NCI-H2081 treated with DMSO at 0.1 percent for 48 hours (cell line): Measurements from ENCODE around the gene CNTNAP3B.
"Not testable (repeated sequence)": the region's sequence is repeated elsewhere in the genome, so short reads cannot be mapped to it uniquely, and the experiment has no call there.

Source experiments
- DNase-seq: peaks from one replicate; lab custom pipeline; 2025; lab: John Stamatoyannopoulos, UW

CNTNAP3B gene

DNA sequence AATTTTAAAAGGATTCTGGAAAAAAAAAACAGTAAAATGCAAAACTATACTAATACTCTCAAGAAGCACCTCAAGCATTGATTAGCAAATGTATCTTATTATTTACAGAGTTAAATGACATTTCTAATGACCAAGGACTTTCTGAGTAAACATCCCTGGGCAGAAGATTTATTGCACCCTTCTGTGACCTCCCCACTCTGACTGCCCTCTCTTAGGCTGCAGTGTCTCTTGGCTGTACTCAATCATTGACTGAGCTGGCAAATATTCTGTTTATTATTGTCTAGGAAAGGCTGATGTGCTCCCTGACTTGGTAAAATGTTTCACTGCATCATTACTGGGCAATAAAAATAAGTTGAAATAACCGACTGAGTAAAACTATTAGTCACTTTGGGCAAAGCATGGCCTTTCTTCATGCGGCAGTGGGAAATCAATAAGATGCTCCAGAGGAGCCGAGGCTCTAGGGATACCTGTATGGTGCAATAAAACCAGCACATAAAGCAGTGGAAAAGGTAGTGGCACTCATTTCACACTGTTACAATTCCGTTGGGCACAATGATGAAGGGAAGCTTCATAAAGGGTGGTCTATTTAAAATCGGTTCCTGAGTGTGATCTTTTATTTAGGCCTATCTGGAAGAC lies 151.1 kb downstream of the CNTNAP3B start:
- not testable (repeated sequence) for DNase-seq

DNA sequence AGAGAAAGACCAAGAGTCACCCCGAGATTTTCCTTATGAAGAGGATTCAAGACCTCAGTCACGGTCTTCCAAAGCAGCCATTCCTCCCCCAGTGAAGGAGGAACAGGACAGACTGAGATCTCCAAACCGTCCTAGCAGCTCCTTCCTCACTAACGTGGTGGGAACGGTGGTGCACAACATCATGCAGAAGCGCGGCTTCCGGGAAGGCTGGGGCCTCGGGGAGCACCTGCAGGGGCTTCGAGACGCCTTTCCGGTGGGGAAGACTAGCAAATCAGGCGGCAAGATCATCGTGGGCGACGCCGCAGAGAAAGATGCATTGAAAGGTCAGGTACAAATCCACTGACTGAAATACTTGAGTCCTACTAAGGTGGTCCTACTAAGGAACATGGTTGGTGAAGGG lies 154.3 kb downstream of the CNTNAP3B start:
- DNase-seq, result not testable (repeated sequence)

DNA sequence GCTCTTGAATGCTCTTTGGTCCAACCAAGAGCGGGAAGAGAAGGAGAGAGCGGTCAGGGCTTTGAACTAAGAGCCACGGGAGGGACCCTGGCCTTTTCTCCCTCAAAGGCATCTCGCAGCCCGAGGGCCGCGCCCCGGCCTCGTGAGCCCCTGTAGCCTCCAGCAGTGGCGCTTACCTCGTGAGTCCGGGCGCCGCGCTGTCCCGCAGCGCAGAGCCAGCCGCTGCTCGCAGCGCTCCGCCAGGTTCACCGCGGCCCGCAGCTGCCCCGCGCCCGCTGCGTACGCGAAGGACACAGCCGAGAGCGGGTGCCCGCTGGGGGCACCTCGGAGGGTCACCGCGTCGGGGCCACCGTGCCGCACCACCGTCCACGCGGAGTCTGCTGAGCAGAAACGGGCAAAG lies 176.2 kb downstream of the CNTNAP3B start:
- not testable (repeated sequence) for DNase-seq

DNA sequence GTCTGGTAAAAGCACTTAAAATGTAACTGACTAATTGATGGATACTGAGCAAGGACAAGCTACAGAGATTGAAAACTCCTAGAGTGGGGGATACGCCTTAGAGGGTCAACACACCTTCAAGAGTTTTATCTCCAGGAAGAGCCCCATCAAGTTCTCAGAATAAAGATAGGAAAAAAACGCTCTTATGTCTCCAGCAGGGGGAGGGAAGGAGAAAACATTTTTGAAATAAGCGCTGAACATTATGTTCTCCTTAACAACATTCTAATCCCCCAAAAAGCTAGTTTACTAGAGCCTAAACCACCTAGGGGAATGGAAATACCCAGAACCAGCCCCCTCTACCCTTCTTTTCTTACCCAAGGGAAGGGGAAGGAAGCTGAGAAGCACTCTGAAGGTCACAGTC lies 187.5 kb downstream of the CNTNAP3B start:
- DNase-seq, result not testable (repeated sequence)

DNA sequence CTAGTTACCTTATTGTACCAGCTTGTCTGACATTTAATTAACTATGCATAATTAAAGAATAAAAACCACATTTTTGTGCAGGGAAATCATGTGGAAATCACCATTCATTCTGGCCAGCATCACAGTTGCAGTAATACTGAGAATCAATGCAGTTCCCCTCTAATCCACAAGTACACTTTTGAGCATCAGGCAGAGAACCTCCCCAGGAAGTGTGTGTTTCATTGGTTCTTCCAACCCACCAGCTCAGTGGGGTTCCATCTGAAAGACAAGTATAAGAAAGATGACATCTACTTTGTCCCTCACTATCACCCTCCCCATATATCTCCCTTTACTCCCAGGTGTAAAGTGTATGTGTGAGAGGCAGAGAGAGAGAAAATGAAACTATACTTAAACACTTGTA lies 191.1 kb downstream of the CNTNAP3B start:
- not testable (repeated sequence) for DNase-seq

DNA sequence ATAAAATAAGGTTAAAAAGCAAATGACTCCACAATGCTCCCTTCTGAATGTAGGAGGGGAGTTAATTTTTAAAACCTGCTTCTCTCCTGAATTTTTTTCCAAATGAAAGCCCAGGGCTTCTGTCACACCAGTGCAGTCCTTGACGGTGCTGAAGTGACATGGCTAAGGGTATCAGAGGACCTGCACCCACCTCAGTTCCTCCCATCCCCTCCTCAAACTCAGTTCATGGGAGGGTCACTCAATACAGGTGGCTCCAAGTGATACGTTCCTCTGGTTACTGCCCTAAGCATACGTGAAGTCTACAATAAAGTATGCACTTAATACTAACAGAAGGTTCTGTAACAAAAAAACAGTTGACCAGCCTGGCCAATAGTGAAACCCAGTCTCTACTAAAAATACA lies 193.5 kb downstream of the CNTNAP3B start:
- DNase-seq, result not testable (repeated sequence)

DNA sequence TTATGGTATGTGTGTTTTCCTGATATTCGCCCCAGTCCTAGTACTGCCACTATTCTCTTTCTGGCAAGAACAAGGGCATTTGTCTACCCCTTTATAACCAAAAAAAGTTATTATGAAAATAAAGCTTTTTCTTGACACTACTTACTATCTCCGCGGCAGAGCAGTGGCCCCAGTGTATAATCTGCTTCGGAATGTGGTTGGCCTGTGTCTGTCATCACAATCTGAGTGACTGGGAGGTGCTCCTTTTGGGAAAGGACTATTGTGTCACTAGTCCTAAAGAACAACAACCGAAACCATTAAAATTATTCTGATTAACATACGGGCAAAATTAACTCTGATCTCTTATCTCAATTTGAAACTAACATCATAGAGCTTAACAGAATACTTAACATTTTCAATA lies 200.1 kb downstream of the CNTNAP3B start:
- not testable (repeated sequence) for DNase-seq

DNA sequence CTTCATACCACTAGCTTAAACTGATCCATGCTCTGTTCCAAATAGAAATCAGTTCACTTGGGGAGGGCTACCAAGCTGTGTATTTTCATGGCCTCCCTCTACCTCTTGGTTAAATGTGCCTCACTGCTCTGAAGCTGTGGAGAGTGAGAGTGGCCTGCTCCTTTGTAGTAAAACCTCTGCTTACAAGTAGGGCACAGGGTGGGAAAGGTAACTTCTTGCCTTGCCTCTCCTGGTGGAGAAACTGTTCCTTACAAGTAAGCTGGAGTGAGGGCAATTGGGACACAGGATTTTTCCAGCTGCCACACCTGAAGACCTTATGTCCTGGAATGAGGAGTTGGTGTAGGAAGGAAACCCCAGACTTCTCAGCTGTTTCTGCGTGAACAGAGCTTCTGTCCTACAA lies 211.9 kb downstream of the CNTNAP3B start:
- not testable (repeated sequence) for DNase-seq

DNA sequence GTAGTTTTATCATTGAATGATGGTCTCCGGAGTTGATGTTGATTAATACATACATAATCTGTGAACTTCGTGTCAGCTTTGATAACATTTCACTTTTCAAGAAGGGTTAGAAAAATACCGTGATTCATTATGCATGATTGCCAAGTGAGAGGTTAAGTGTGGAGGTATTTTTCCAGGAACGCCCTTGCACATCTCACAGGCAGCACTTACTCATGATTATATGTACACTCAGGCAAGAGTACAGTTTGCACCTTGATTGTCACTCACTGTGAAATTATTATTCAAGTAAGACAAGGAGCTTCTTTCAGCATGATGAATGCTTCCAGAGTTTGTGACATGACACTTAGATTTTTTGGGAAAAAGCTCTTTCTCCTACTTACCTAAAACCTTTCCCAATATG lies 223.7 kb downstream of the CNTNAP3B start:
- DNase-seq, result not testable (repeated sequence)

DNA sequence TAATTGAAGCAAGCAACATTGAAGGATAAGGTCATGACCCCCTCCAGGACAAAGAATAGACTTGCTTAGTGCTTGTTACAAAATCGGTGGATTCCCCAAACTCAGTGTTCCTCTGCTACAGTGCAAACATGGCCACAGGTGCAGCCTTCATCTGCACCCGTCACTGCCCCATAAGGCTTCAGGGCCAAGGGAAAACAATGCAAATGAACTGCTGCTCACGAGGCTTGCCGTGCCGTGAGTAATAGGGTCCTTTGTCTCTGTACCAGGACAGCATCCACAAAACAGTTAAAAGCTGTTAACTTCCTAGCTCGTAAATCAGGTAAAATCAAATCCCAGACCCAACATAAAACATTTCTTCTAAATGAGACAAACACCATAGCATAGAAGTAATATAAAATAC lies 226.5 kb downstream of the CNTNAP3B start:
- DNase-seq, result not testable (repeated sequence)

DNA sequence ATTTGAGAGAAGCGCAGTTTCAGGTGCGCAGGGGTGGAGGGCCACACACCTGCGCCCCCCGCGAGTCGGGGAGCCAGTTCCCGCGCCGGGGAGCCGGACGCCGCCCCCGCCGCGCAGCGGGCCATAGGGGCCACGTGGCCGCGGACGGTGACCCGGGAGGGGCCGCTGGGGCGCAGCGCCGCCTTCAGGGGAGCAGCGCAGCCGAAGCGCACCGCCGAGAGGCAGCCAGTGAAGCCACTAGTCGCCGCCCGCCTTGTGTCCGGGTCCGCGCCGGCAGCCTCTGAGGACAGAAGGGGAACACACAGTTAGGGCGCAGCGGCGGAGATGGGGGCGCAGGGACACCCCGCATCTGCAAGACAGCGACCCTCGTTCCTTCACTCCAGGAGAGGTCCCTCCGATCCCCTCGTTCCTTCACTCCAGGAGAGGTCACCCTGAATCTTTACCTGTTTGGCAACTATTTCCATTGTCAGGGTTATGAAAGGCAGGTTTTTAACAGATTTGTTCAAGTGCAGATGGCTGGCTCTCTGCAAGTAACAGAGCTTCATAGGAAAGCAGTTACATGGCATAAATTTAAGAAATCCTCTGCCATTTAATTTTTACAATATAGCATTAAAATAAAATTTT lies 230.4 kb downstream of the CNTNAP3B start:
- DNase-seq, result not testable (repeated sequence)

DNA sequence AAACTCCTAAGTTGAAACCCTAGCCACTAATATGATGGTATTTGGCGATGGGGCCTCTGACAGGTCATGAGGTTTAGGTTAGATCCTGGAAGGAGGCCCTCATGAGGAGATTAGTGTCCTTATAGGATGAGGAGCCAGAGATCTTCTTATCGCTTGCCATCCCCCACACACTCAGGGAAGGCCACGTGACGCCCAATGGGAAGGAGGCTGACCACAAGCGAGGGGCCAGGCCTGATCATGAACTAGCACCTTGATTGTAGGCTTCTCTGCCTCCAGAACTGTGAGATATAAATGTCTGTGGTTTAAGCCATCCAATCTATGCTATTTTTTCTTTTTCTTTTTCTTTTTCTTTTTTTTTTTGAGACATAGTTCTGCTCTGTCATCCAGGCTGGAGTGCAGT lies 254.7 kb downstream of the CNTNAP3B start:
- not testable (repeated sequence) for DNase-seq

DNA sequence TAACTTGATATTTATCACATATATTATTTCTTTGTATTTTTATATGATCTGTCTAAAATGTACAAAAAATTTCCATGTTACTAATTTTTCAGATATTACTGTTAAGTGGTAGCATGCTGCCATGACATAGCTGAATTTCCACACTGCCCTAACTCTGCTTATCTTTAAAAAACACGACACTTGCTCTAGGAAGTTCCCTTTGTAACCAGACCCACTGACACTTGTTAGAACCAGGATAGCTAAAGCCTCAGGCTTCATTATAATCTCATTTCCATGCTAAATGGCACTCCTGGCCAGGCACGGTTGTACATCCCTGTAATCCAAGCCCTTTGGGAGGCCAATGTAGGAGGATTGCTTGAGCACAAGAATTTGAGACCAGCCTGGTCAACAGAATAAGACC lies 273.8 kb downstream of the CNTNAP3B start:
- DNase-seq, result not testable (repeated sequence)

DNA sequence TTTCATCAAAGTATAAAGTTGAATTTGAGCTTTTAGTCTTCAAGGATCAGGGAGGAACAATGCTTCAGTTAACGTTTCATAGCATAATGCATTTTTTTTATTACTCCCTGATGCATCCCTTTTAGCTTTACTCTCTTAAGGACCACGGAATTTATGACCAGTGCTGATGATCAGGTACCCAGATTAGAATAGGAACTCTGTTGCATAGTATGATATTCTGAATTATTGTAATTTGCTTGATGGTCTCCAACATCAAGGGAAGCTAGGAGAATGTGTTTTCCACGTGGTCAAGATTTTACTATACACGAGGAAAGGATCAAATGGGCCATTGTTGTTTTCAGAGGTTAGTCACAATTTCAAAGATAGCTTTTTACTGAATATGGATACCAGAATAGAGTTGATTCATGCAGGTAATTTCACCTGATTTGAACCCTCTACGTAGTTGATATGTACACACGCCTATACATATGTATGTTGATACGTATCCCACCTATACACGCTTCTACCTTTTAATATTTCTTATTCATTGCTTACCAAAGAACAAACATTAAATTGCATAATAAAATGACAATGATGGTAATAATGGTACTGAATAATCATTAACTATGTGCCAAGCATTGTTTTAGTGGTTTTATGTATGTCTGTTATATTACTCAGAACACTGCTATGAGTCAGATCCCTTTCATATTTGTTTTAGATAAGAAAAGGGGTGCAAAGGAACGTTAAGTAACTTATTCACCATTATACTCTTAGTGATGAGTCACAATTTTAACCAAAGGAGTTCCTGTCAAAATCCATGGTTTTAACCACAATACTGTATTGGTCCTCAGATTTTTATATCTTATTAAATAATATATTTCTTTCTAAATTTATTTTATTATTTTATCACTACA lies 277.1 kb downstream of the CNTNAP3B start:
- DNase-seq, result not testable (repeated sequence)

DNA sequence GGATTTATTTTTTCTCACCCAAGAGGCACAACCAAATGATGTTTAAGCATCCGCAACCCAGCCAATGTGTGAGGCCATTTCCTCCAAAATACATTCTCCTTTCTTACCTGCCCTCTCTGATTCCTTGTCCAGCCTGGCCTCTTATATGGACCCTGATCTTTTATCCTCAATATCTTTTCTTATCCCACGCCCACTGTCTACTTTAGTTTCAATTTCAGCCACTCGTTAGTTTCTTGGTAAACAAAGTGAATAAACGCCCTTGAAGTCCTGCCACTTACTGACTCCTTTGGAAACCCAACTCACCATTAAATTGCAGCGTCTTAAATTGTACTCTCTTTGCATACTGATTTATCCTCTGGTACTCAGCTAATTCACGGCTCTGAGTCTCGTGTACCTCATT lies 281.4 kb downstream of the CNTNAP3B start:
- not testable (repeated sequence) for DNase-seq
